CD4-positive, alpha-beta T cell (primary cell): Measurements from ENCODE around the gene MAN1C1. TPM values are rescaled to one million over a fixed set of nuclear protein-coding genes. Genes with fewer than 3 reads are reported as not detected.

Experiments used
- ATAC-seq: fragments of 200-7000 bp; cut with Tn5 transposase; one replicate; pipeline ENCODE4 v1.10.0; 2022; ENCODE audit warnings: mild to moderate bottlenecking; ENCODE audit not compliant: poor library complexity
- CTCF ChIA-PET: fragments of 350-600 bp; sonication (Branson Sonifier 250); formaldehyde crosslinking; loops from one replicate; lab custom pipeline; 2021; ENCODE audit warnings: antibody characterized with exemption, inconsistent platforms; lab: Charles Lee
- POLR2A ChIA-PET: fragments of 350-600 bp; sonication (Branson Sonifier 250); formaldehyde crosslinking; loops from one replicate; lab custom pipeline; 2021; ENCODE audit warnings: antibody characterized with exemption, inconsistent platforms; lab: Charles Lee
- DNase-seq, 14 experiments: peaks; one replicate each; pipeline ENCODE4 v3.0.0-alpha.2; 2013 to 2020; ENCODE audit warnings: mixed read lengths in 2 of 14
- H3K27ac ChIP-seq, 2 donors: one replicate each; pipeline versions ENCODE4 v1.5.1 to v1.7.0; 2013; ENCODE audit warnings: low read length in 2 of 2, low read depth in 1 of 2, mild to moderate bottlenecking in 1 of 2
- H3K27me3 ChIP-seq, 2 experiments: 1 replicate in 1 of 2; 2 replicates in 1 of 2; pipeline versions ENCODE4 v1.6.1 to v1.7.0; 2013; ENCODE audit warnings: low read length in 2 of 2, control low read depth in 1 of 2, mild to moderate bottlenecking in 1 of 2, moderate library complexity in 1 of 2; ENCODE audit not compliant: insufficient read depth in 2 of 2, control insufficient read depth in 1 of 2
- H3K36me3 ChIP-seq: one replicate; pipeline ENCODE4 v1.6.1; 2013; ENCODE audit warnings: low read length, control low read depth; ENCODE audit not compliant: insufficient read depth
- H3K4me1 ChIP-seq: one replicate; pipeline ENCODE4 v1.6.1; 2013; ENCODE audit warnings: low read length, control low read depth; ENCODE audit not compliant: insufficient read depth
- H3K4me3 ChIP-seq: one replicate; pipeline ENCODE4 v1.5.1; 2013; ENCODE audit warnings: mild to moderate bottlenecking, low read length, moderate library complexity
- H3K9me3 ChIP-seq, 2 experiments: 1 replicate in 1 of 2; 2 replicates in 1 of 2; pipeline versions ENCODE4 v1.6.1 to v1.7.0; 2013; ENCODE audit warnings: low read length in 2 of 2, mild to moderate bottlenecking in 2 of 2, control low read depth in 1 of 2, moderate library complexity in 1 of 2; ENCODE audit not compliant: control insufficient read depth in 1 of 2, insufficient read depth in 1 of 2
- H3K27ac Mint-ChIP-seq: one replicate; pipeline ENCODE4 v1.8.0; 2020; ENCODE audit warnings: mixed read lengths
- H3K27me3 Mint-ChIP-seq: one replicate; pipeline ENCODE4 v1.8.0; 2021; ENCODE audit warnings: mixed read lengths
- H3K36me3 Mint-ChIP-seq: one replicate; pipeline ENCODE4 v1.8.0; 2021; ENCODE audit warnings: low read depth, mixed read lengths
- H3K4me1 Mint-ChIP-seq: one replicate; pipeline ENCODE4 v1.8.0; 2021; ENCODE audit warnings: low read depth, mixed read lengths
- H3K4me3 Mint-ChIP-seq: one replicate; pipeline ENCODE4 v1.8.0; 2020; ENCODE audit warnings: mild to moderate bottlenecking, mixed read lengths
- H3K9me3 Mint-ChIP-seq: one replicate; pipeline ENCODE4 v1.8.0; 2020; ENCODE audit warnings: mixed read lengths
- intact Hi-C, 2 experiments: fragments of 100-400 bp; cut with DNase I in 1 of 2; cut with micrococcal nuclease in 1 of 2; formaldehyde crosslinking; loops; one replicate each; pipeline versions ENCODE4 v1.15.1 to v1.9.0; 2023 to 2025; cut with DNase I, micrococcal nuclease
- total RNA-seq, 174 experiments: library from RNA in 2 of 174; stranded (reverse) in 2 of 174; gene quantifications; one replicate each; pipeline ENCODE4 v1.2.3 and lab custom pipeline; 2021 to 2026
- TF ChIP-seq, protein P1 (sequence below): fragments of 200-600 bp; IDR thresholded peaks from one replicate; pipeline ENCODE4 v1.8.0; 2022; ENCODE audit warnings: antibody characterized with exemption, mild to moderate bottlenecking

MAN1C1 gene
- total RNA-seq, 2 experiments from 2014 or later: 44.4 to 46.9 TPM

- ChIA-PET POLR2A (interaction anchor here (0.6 to 2.5 kb wide), 7 partner anchors 9 to 105 kb away, joined by 3 to 16 read pairs (median 5); no protein-coding TSS in a partner anchor), CTCF (interaction anchor here (1.3 kb wide), 1 partner anchor 51 kb away, joined by 5 read pairs; no protein-coding TSS in a partner anchor)
- Histone ChIP-seq H3K27ac (no peak overlapping the region), H3K27me3 (no peaks in the 10 kb centered on the region), H3K4me3 (no peak overlapping the region), H3K9me3 (no peaks in the 10 kb centered on the region), H3K36me3 (peaks cover 11% of the 10 kb centered on the region), H3K4me1 (peaks cover 68% of the 10 kb centered on the region)
- intact Hi-C loops: loop anchor here (1.0 to 5.0 kb wide), 2 partner anchors 17 to 48 kb away; no protein-coding TSS in a partner anchor
- no peaks in the 10 kb centered on the region for H3K27me3 Mint-ChIP-seq
- H3K4me3 Mint-ChIP-seq: peak overlapping the region; percentile 21
- TF ChIP-seq, protein P1, sequence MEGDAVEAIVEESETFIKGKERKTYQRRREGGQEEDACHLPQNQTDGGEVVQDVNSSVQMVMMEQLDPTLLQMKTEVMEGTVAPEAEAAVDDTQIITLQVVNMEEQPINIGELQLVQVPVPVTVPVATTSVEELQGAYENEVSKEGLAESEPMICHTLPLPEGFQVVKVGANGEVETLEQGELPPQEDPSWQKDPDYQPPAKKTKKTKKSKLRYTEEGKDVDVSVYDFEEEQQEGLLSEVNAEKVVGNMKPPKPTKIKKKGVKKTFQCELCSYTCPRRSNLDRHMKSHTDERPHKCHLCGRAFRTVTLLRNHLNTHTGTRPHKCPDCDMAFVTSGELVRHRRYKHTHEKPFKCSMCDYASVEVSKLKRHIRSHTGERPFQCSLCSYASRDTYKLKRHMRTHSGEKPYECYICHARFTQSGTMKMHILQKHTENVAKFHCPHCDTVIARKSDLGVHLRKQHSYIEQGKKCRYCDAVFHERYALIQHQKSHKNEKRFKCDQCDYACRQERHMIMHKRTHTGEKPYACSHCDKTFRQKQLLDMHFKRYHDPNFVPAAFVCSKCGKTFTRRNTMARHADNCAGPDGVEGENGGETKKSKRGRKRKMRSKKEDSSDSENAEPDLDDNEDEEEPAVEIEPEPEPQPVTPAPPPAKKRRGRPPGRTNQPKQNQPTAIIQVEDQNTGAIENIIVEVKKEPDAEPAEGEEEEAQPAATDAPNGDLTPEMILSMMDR: no peak
- H3K4me1 Mint-ChIP-seq: peaks cover 95% of the 10 kb centered on the region
- H3K9me3 Mint-ChIP-seq: no peaks in the 10 kb centered on the region
- DNase-seq (no peak), ATAC-seq (no peak)
- H3K27ac Mint-ChIP-seq: peak overlapping the region; percentile 96
- peaks cover 50% of the 10 kb centered on the region for H3K36me3 Mint-ChIP-seq
Measured at GRCh38 chr1:25669781-25670567, 53.4 kb downstream of the MAN1C1 start.

DNA sequence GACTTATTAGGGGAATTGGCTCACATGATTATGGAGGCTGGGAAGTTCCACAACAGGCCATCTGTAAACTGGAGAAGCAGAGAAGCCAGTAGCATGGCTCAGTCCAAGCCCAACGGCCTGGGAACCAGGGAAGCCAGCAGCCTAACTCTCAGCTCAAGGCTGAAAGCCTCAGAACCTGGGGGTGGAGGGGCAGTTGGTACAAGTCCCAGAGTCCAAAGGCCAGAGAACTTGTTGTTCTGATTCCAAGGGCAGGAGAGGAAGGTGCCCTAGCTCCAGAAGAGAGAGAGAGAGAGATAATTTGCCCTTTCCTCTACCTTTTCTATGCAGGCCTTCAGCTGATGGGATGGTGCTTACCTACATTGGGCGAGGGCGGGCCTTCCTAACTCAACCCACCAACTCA, 55.3 kb downstream of the MAN1C1 start:
- intact Hi-C loops: loop anchor here in 1 of 2 experiments (5.0 kb wide), 1 partner anchor 50 kb away; no protein-coding TSS in a partner anchor
- ChIA-PET CTCF (no interaction called here), POLR2A (interaction anchor here (0.7 kb wide), 1 partner anchor 55 kb away, joined by 3 read pairs; no protein-coding TSS in a partner anchor)
- Mint-ChIP-seq H3K27me3 (no peaks in the 10 kb centered on the region), H3K27ac (peak overlapping the region; percentile 96), H3K4me1 (peaks cover 95% of the 10 kb centered on the region), H3K4me3 (no peak overlapping the region), H3K36me3 (peaks cover 32% of the 10 kb centered on the region), H3K9me3 (no peaks in the 10 kb centered on the region)
- TF ChIP-seq, protein P1: no peak
- DNase-seq (no peak), ATAC-seq (no peak)
- Histone ChIP-seq H3K4me3 (no peak overlapping the region), H3K27ac (peak overlapping the region in 1 of 2 donors; percentile 52), H3K36me3 (peaks cover 11% of the 10 kb centered on the region), H3K9me3 (no peaks in the 10 kb centered on the region), H3K4me1 (peaks cover 81% of the 10 kb centered on the region), H3K27me3 (no peaks in the 10 kb centered on the region)

DNA sequence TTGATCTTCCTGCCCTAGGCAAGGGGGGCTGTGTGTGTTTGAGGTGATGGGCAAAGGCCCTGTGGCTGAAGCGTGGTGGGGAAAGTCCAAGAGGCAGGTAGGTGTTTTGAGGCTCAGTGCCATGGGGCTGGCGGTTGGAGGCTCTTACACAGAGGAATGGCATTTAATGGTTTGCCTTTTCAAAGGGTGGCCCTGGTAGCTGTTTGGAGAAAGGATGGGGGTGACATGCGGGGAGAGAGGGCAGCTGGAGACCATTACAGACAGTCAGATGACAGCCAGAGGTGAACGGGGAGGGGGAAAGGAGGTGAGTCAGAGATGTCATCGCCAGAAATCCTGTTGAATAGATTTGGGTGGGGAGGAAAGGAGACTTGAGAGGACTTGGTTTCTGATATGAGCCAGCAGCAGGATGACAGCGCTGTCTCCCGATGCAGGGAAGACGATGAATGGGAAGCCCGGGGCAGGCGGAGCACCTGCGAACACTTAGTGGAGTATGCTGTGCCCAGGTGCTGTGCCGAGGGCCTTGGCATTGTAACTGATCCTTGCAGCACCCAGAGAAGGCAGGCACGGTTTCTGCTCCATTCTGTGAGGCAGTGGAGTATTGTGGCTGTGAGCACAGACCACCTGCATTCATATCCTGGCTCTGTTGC, 56.3 kb downstream of the MAN1C1 start:
- Histone ChIP-seq H3K4me3 (no peak overlapping the region), H3K27me3 (no peaks in the 10 kb centered on the region), H3K4me1 (peaks cover 84% of the 10 kb centered on the region), H3K27ac (peak overlapping the region in 1 of 2 donors; percentile 52), H3K9me3 (no peaks in the 10 kb centered on the region), H3K36me3 (peaks cover 11% of the 10 kb centered on the region)
- ATAC-seq: no peak
- peak in 1 of 14 experiments; percentile 34 for DNase-seq
- Mint-ChIP-seq H3K4me1 (peaks cover 95% of the 10 kb centered on the region), H3K27me3 (no peaks in the 10 kb centered on the region), H3K9me3 (no peaks in the 10 kb centered on the region), H3K27ac (peak overlapping the region; percentile 96), H3K36me3 (peaks cover 31% of the 10 kb centered on the region), H3K4me3 (peak overlapping the region; percentile 11)
- intact Hi-C loops: loop anchor here in 1 of 2 experiments (5.0 kb wide), 1 partner anchor 51 kb away; no protein-coding TSS in a partner anchor
- ChIA-PET POLR2A (no interaction called here), CTCF (no interaction called here)
- TF ChIP-seq, protein P1: no peak
